ENCODE results near the gene MMEL1.
"Not testable (repeated sequence)": the region's sequence is repeated elsewhere in the genome, so short reads cannot be mapped to it uniquely, and the experiment has no call there.

Gene MMEL1

GRCh38 chr1:2632561-2633361 lies at the start of gene MMEL1:
MMEL1 (minus strand) TSS chr1:2633016; CDS start chr1:2629484, 3,532 bp downstream.
- ChIA-PET POLR2A (interaction anchor here (1.3 kb wide), 1 partner anchor 47 kb away, joined by 3 read pairs; the partner anchor contains the start of gene PRXL2B), CTCF (no interaction called here)
- DNase-seq (ENCODE audit: extremely low spot score), result no peak
- TF ChIP-seq SUZ12 (IDR thresholded peaks at IDR 0.05) (no peak), LEF1 (IDR thresholded peaks at IDR 0.05; ENCODE audit: borderline replicate concordance) (no peak), FOXK2 (IDR thresholded peaks at IDR 0.05) (no peak), ARNT (IDR thresholded peaks at IDR 0.05) (no peak), BHLHE40 (IDR thresholded peaks at IDR 0.05; ENCODE audit: borderline replicate concordance) (no peak), TARDBP (IDR thresholded peaks at IDR 0.05) (no peak), CTBP1 (IDR thresholded peaks at IDR 0.05; ENCODE audit: borderline replicate concordance) (no peak), HDGF (IDR thresholded peaks at IDR 0.05; ENCODE audit: borderline replicate concordance) (no peak), L3MBTL2 (conservative IDR thresholded peaks at IDR 0.05) (no peak), ELF4 (IDR thresholded peaks at IDR 0.05) (no peak), ZNF384 (IDR thresholded peaks at IDR 0.05) (no peak), PKNOX1 (IDR thresholded peaks at IDR 0.05) (no peak), SP1 (IDR thresholded peaks at IDR 0.05) (no peak), FOXM1 (IDR thresholded peaks at IDR 0.05; ENCODE audit: borderline replicate concordance) (no peak), NFRKB (IDR thresholded peaks at IDR 0.05) (no peak), FOXA1 (IDR thresholded peaks at IDR 0.05) (no peak)

- POLR2A ChIA-PET; CTCF ChIA-PET; DNase-seq (ENCODE audit: extremely low spot score): not testable (repeated sequence)
Observed at GRCh38 chr1:2676726-2677125, 43.9 kb upstream of the MMEL1 start.

GRCh38 chr1:2671656-2672055 lies 38.8 kb upstream of the MMEL1 start:
- CTCF ChIA-PET; POLR2A ChIA-PET; DNase-seq (ENCODE audit: extremely low spot score): not testable (repeated sequence)

GRCh38 chr1:2659806-2660205 lies 27.0 kb upstream of the MMEL1 start:
- DNase-seq (ENCODE audit: extremely low spot score); CTCF ChIA-PET; POLR2A ChIA-PET: not testable (repeated sequence)

- POLR2A ChIA-PET, CTCF ChIA-PET: not testable (repeated sequence)
Observed at GRCh38 chr1:2657909-2658308, 25.1 kb upstream of the MMEL1 start.

GRCh38 chr1:2657124-2657523 lies 24.3 kb upstream of the MMEL1 start:
- POLR2A ChIA-PET; CTCF ChIA-PET; DNase-seq (ENCODE audit: extremely low spot score): not testable (repeated sequence)

More at GRCh38 chr1:2657909-2658308, 25.1 kb upstream of the MMEL1 start:
- not testable (repeated sequence) for DNase-seq (ENCODE audit: extremely low spot score)

GRCh38 chr1:2655598-2656434 lies 23.0 kb upstream of the MMEL1 start:
- CTCF ChIA-PET; DNase-seq (ENCODE audit: extremely low spot score); POLR2A ChIA-PET: not testable (repeated sequence)

- POLR2A ChIA-PET; DNase-seq (ENCODE audit: extremely low spot score); CTCF ChIA-PET: not testable (repeated sequence)
Observed at GRCh38 chr1:2654443-2654948, 21.7 kb upstream of the MMEL1 start.

- POLR2A ChIA-PET; DNase-seq (ENCODE audit: extremely low spot score); CTCF ChIA-PET: not testable (repeated sequence)
Observed at GRCh38 chr1:2653741-2654442, 21.1 kb upstream of the MMEL1 start.

GRCh38 chr1:2652926-2653571 lies 20.2 kb upstream of the MMEL1 start:
- POLR2A ChIA-PET; CTCF ChIA-PET; DNase-seq (ENCODE audit: extremely low spot score): not testable (repeated sequence)

- POLR2A ChIA-PET; CTCF ChIA-PET; DNase-seq (ENCODE audit: extremely low spot score): not testable (repeated sequence)
Observed at GRCh38 chr1:2652152-2652925, 19.5 kb upstream of the MMEL1 start.

Measured in HEK293T (cell line).